ENCODE results near the gene TNIK.

- no peak for TF ChIP-seq EZH2 (conservative IDR thresholded peaks at IDR 0.05; ENCODE audit: low read depth, low read length)
- TF ChIP-seq ZNF646 (CRISPR knock-in tag; IDR thresholded peaks at IDR 0.05): no peak
- TF ChIP-seq FOXA1 (IDR thresholded peaks at IDR 0.05): no peak
- TF ChIP-seq FOXA1 (CRISPR knock-in tag; IDR thresholded peaks at IDR 0.05): no peak
- TF ChIP-seq ZBTB1 (CRISPR knock-in tag; IDR thresholded peaks at IDR 0.05; ENCODE audit: borderline replicate concordance): no peak
- TF ChIP-seq MXI1 (IDR thresholded peaks at IDR 0.05; ENCODE audit: borderline replicate concordance, low read depth, low read length): no peak
- no peak for TF ChIP-seq FOXJ3 (CRISPR knock-in tag; IDR thresholded peaks at IDR 0.05; ENCODE audit: borderline replicate concordance)
- no peak for TF ChIP-seq HNF4A (CRISPR knock-in tag; IDR thresholded peaks at IDR 0.05)
- no peak for TF ChIP-seq NFE2L2 (IDR thresholded peaks at IDR 0.05; ENCODE audit: low read length)
- no peak for TF ChIP-seq POLR2AphosphoS2 (IDR thresholded peaks at IDR 0.05; ENCODE audit: low read depth, low read length)
- TF ChIP-seq POLR2AphosphoS5 (IDR thresholded peaks at IDR 0.05; ENCODE audit: low read depth, low read length): no peak
- TF ChIP-seq, protein P1, sequence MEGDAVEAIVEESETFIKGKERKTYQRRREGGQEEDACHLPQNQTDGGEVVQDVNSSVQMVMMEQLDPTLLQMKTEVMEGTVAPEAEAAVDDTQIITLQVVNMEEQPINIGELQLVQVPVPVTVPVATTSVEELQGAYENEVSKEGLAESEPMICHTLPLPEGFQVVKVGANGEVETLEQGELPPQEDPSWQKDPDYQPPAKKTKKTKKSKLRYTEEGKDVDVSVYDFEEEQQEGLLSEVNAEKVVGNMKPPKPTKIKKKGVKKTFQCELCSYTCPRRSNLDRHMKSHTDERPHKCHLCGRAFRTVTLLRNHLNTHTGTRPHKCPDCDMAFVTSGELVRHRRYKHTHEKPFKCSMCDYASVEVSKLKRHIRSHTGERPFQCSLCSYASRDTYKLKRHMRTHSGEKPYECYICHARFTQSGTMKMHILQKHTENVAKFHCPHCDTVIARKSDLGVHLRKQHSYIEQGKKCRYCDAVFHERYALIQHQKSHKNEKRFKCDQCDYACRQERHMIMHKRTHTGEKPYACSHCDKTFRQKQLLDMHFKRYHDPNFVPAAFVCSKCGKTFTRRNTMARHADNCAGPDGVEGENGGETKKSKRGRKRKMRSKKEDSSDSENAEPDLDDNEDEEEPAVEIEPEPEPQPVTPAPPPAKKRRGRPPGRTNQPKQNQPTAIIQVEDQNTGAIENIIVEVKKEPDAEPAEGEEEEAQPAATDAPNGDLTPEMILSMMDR (CRISPR knock-in tag; IDR thresholded peaks at IDR 0.05): no peak
- no peak for TF ChIP-seq ELF4 (CRISPR knock-in tag; IDR thresholded peaks at IDR 0.05; ENCODE audit: borderline replicate concordance)
- TF ChIP-seq, protein P2, sequence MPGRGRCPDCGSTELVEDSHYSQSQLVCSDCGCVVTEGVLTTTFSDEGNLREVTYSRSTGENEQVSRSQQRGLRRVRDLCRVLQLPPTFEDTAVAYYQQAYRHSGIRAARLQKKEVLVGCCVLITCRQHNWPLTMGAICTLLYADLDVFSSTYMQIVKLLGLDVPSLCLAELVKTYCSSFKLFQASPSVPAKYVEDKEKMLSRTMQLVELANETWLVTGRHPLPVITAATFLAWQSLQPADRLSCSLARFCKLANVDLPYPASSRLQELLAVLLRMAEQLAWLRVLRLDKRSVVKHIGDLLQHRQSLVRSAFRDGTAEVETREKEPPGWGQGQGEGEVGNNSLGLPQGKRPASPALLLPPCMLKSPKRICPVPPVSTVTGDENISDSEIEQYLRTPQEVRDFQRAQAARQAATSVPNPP (CRISPR knock-in tag; IDR thresholded peaks at IDR 0.05): no peak
- no peak for TF ChIP-seq CBX5 (CRISPR knock-in tag; IDR thresholded peaks at IDR 0.05; ENCODE audit: borderline replicate concordance)
Observed at GRCh38 chr3:171093462-171093861, 366.7 kb downstream of the TNIK start.

All from HepG2 (cell line).